Thoracic aorta (tissue), 2 donors: ENCODE measurements around the gene FERMT1. TPM values are rescaled to one million over a fixed set of nuclear protein-coding genes. Genes with fewer than 3 reads are reported as not detected.

Experiments used
- ATAC-seq: fragments of 150-250 bp; one replicate; pipeline ENCODE4 v1.8.0; 2017; ENCODE audit warnings: low read depth; ENCODE audit not compliant: insufficient number of reproducible peaks, low FRiP score
- DNase-seq: peaks from one replicate; pipeline ENCODE4 v3.0.0-alpha.2; 2020; ENCODE audit warnings: low spot score
- H3K27ac ChIP-seq, 2 donors: fragments of 200-600 bp; sonication (generic); 1 replicate in 1 of 2; 2 replicates in 1 of 2; pipeline ENCODE4 v1.5.1; 2016; ENCODE audit warnings: mild to moderate bottlenecking in 2 of 2, moderate library complexity in 2 of 2
- H3K27me3 ChIP-seq: fragments of 200-600 bp; sonication (generic); replicated peaks from 2 replicates; pipeline ENCODE4 v1.6.0; 2016; ENCODE audit warnings: mild to moderate bottlenecking; ENCODE audit not compliant: insufficient read depth
- H3K36me3 ChIP-seq: fragments of 200-600 bp; sonication (generic); one replicate; pipeline ENCODE4 v1.5.1; 2016
- H3K4me1 ChIP-seq, 2 donors: fragments of 200-600 bp; sonication (generic); 1 replicate in 1 of 2; 2 replicates in 1 of 2; pipeline versions ENCODE4 v1.5.1 to v1.6.0; 2016; ENCODE audit warnings: low read depth in 2 of 2, mild to moderate bottlenecking in 1 of 2; ENCODE audit not compliant: control insufficient read depth in 1 of 2
- H3K4me3 ChIP-seq: fragments of 200-600 bp; sonication (generic); 2 replicates; pipeline ENCODE4 v1.5.1; 2016; ENCODE audit warnings: mild to moderate bottlenecking
- H3K9me3 ChIP-seq: fragments of 200-600 bp; sonication (generic); 2 replicates; pipeline ENCODE4 v1.5.1; 2016
- CTCF ChIP-seq: fragments of 200-600 bp; sonication (generic); IDR thresholded peaks from one replicate; pipeline ENCODE4 v1.5.1; 2019; ENCODE audit warnings: antibody characterized with exemption
- total RNA-seq, 2 donors: library from RNA; depleted of rRNA; stranded (reverse); fragments of >200 nt; gene quantifications; one replicate each; pipeline versions ENCODE4 v1.1.0 to v1.2.3, GENCODE V29; 2016

Gene FERMT1
- total RNA-seq, 2 donors from 2014 or later: 0.21 TPM; not detected in 1

- no peaks in the 10 kb centered on the region for H3K4me1 ChIP-seq
- no peak overlapping the region for H3K27ac ChIP-seq
- no peaks in the 10 kb centered on the region for H3K9me3 ChIP-seq
- DNase-seq: no peak
- no peak overlapping the region for H3K4me3 ChIP-seq
- no peaks in the 10 kb centered on the region for H3K27me3 ChIP-seq
- no peaks in the 10 kb centered on the region for H3K36me3 ChIP-seq
- no peak for ATAC-seq
- TF ChIP-seq CTCF: no peak
Measured at GRCh38 chr20:6140947-6141346, 18.1 kb upstream of the FERMT1 start.

GRCh38 chr20:6135347-6135746, 12.5 kb upstream of the FERMT1 start:
- Histone ChIP-seq H3K4me3 (no peak overlapping the region), H3K27me3 (no peaks in the 10 kb centered on the region), H3K9me3 (no peaks in the 10 kb centered on the region), H3K27ac (no peak overlapping the region), H3K4me1 (no peaks in the 10 kb centered on the region), H3K36me3 (no peaks in the 10 kb centered on the region)
- no peak for TF ChIP-seq CTCF
- DNase-seq (no peak), ATAC-seq (no peak)

- DNase-seq (no peak), ATAC-seq (no peak)
- no peak overlapping the region for H3K27ac ChIP-seq
- no peak overlapping the region for H3K4me3 ChIP-seq
- H3K36me3 ChIP-seq: no peaks in the 10 kb centered on the region
- H3K9me3 ChIP-seq: no peaks in the 10 kb centered on the region
- no peaks in the 10 kb centered on the region for H3K27me3 ChIP-seq
- no peaks in the 10 kb centered on the region for H3K4me1 ChIP-seq
- no peak for TF ChIP-seq CTCF
Measured at GRCh38 chr20:6134592-6134991, 11.8 kb upstream of the FERMT1 start.

GRCh38 chr20:6130045-6130444, 7.2 kb upstream of the FERMT1 start:
- H3K27me3 ChIP-seq: no peaks in the 10 kb centered on the region
- no peak overlapping the region for H3K27ac ChIP-seq
- no peak for ATAC-seq
- no peaks in the 10 kb centered on the region for H3K36me3 ChIP-seq
- no peaks in the 10 kb centered on the region for H3K9me3 ChIP-seq
- H3K4me3 ChIP-seq: no peak overlapping the region
- no peaks in the 10 kb centered on the region for H3K4me1 ChIP-seq
- no peak for TF ChIP-seq CTCF
- DNase-seq: no peak

- Histone ChIP-seq H3K27me3 (no peaks in the 10 kb centered on the region), H3K4me1 (peaks cover 4 to 8% of the 10 kb centered on the region in 2 donors), H3K4me3 (no peak overlapping the region), H3K36me3 (no peaks in the 10 kb centered on the region), H3K27ac (no peak overlapping the region), H3K9me3 (no peaks in the 10 kb centered on the region)
- no peak for TF ChIP-seq CTCF
- ATAC-seq (no peak), DNase-seq (no peak)
Measured at GRCh38 chr20:6127825-6128224, 5.0 kb upstream of the FERMT1 start.
